Lung (tissue), 12 donors: ENCODE measurements around the gene MVB12B. TPM values are rescaled to one million over a fixed set of nuclear protein-coding genes. Genes with fewer than 3 reads are reported as not detected.

ENCODE experiments used
- ATAC-seq: fragments of 200-7000 bp; cut with Tn5 transposase; one replicate; pipeline ENCODE4 v1.9.1; 2020; ENCODE audit warnings: moderate number of reproducible peaks; ENCODE audit not compliant: insufficient read depth, low FRiP score
- DNase-seq, 3 donors: peaks; one replicate each; pipeline ENCODE4 v3.0.0-alpha.2; 2013 to 2017
- H3K27ac ChIP-seq, 2 donors: one replicate each; pipeline ENCODE4 v1.5.1; 2013; ENCODE audit warnings: mild to moderate bottlenecking in 2 of 2, moderate library complexity in 2 of 2, control low read depth in 1 of 2, inconsistent platforms in 1 of 2, low read depth in 1 of 2, low read length in 1 of 2
- H3K27me3 ChIP-seq, 3 donors: one replicate each; pipeline ENCODE4 v1.5.1; 2013; ENCODE audit warnings: low read length in 2 of 3; ENCODE audit not compliant: control insufficient read depth in 3 of 3, insufficient read depth in 3 of 3
- H3K36me3 ChIP-seq, 4 donors: one replicate each; pipeline ENCODE4 v1.5.1; 2013; ENCODE audit warnings: low read length in 4 of 4, mild to moderate bottlenecking in 1 of 4, moderate library complexity in 1 of 4; ENCODE audit not compliant: control insufficient read depth in 4 of 4, insufficient read depth in 4 of 4
- H3K4me1 ChIP-seq, 5 donors: one replicate each; pipeline ENCODE4 v1.5.1; 2013; ENCODE audit warnings: low read length in 5 of 5, mild to moderate bottlenecking in 2 of 5, moderate library complexity in 1 of 5; ENCODE audit not compliant: control insufficient read depth in 5 of 5, insufficient read depth in 5 of 5
- H3K4me3 ChIP-seq: one replicate; pipeline ENCODE4 v1.5.1; 2013; ENCODE audit warnings: mild to moderate bottlenecking, control low read depth, moderate library complexity
- H3K9ac ChIP-seq, 2 donors: one replicate each; pipeline ENCODE4 v1.5.1; 2013; ENCODE audit warnings: low read length in 2 of 2, control low read depth in 1 of 2; ENCODE audit not compliant: insufficient read depth in 1 of 2
- H3K9me3 ChIP-seq, 4 donors: one replicate each; pipeline ENCODE4 v1.5.1; 2013; ENCODE audit warnings: low read length in 3 of 4, mild to moderate bottlenecking in 1 of 4, moderate library complexity in 1 of 4; ENCODE audit not compliant: control insufficient read depth in 4 of 4, insufficient read depth in 3 of 4
- WGBS, 2 donors: extraction: QIAGEN DNeasy Blood & Tissue Kit; methylation state at CpG; one replicate each; pipeline ENCODE4 v1.1.7; 2013; 5-methylcytosine and 5-hydroxymethylcytosine counted together
- polyA plus RNA-seq, 2 donors: library from polyadenylated mRNA; stranded (reverse); fragments of 200-250 nt; gene quantifications; one replicate each; pipeline ENCODE4 v1.2.1, GENCODE V29; 2013
- total RNA-seq, 2 donors: library from RNA; depleted of rRNA in 1 of 2; stranded (reverse); fragments of >200 nt in 1 of 2; gene quantifications; one replicate each; pipeline ENCODE4 v1.2.1, GENCODE V29; 2014 to 2021
- TF ChIP-seq, protein P1 (sequence below): IDR thresholded peaks from 2 replicates; pipeline ENCODE4 v1.5.1; 2012; ENCODE audit warnings: mild to moderate bottlenecking; ENCODE audit errors: control extremely low read depth, extremely low read depth
- donor health status: control.
- donor health status: control.
- donor health status: Bipolar disorder and iron deficiency.
- donor health status: healthy.
- donor health status: DM: yes; HTN: yes; CAD: no.

Gene MVB12B
- total and polyA plus RNA-seq, 4 donors = 9.5 to 33.6 (median 16.5) TPM

- Histone ChIP-seq H3K36me3 (peaks cover 0 to 4% (median 0%) of the 10 kb centered on the region in 4 donors), H3K27me3 (no peaks in the 10 kb centered on the region), H3K9ac (no peak overlapping the region), H3K9me3 (no peaks in the 10 kb centered on the region), H3K4me1 (peaks cover 0 to 25% (median 12%) of the 10 kb centered on the region in 5 donors), H3K4me3 (no peak overlapping the region), H3K27ac (peak overlapping the region in 1 of 2 donors; percentile 11)
- TF ChIP-seq, protein P1, sequence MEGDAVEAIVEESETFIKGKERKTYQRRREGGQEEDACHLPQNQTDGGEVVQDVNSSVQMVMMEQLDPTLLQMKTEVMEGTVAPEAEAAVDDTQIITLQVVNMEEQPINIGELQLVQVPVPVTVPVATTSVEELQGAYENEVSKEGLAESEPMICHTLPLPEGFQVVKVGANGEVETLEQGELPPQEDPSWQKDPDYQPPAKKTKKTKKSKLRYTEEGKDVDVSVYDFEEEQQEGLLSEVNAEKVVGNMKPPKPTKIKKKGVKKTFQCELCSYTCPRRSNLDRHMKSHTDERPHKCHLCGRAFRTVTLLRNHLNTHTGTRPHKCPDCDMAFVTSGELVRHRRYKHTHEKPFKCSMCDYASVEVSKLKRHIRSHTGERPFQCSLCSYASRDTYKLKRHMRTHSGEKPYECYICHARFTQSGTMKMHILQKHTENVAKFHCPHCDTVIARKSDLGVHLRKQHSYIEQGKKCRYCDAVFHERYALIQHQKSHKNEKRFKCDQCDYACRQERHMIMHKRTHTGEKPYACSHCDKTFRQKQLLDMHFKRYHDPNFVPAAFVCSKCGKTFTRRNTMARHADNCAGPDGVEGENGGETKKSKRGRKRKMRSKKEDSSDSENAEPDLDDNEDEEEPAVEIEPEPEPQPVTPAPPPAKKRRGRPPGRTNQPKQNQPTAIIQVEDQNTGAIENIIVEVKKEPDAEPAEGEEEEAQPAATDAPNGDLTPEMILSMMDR = no peak
- DNase-seq (no peak), ATAC-seq (no peak)
- WGBS, 2 donors = 91 to 94% methylated on average over 17 of the region's 17 CpGs
Observed at GRCh38 chr9:126371007-126371870, 44.6 kb downstream of the MVB12B start.

- H3K4me1 ChIP-seq = peaks cover 3 to 37% (median 17%) of the 10 kb centered on the region in 5 donors
- 41 to 61% methylated on average over 6 of the region's 6 CpGs for WGBS, 2 donors
- peaks cover 0 to 4% (median 0%) of the 10 kb centered on the region in 4 donors for H3K36me3 ChIP-seq
- no peak for ATAC-seq
- DNase-seq = no peak
- no peaks in the 10 kb centered on the region for H3K9me3 ChIP-seq
- H3K27ac ChIP-seq = peak overlapping the region in 1 of 2 donors; percentile 21
- no peak overlapping the region for H3K4me3 ChIP-seq
- TF ChIP-seq, protein P1 = no peak
- H3K9ac ChIP-seq = no peak overlapping the region
- no peaks in the 10 kb centered on the region for H3K27me3 ChIP-seq
Observed at GRCh38 chr9:126372716-126373115, 46.1 kb downstream of the MVB12B start.

DNA sequence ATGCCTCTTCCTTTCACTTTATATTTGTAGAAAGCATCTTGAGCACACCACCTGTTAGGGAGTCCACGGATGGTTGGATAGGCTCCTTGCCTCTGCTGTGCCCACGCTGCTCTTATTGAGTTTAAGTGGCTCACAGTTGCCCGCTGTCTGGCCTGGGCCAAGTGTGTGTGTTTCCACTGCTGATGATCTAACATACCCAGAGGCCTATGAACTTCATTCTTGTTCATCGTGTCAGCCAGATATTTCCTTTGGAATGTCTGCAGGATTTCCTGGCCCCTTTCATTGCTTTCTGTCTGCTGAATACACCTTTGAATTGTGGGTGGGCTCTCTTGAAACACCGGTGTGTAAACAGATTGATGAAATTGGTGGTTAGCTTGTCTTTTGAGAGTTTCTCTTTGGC, 46.6 kb downstream of the MVB12B start:
- Histone ChIP-seq H3K9me3 (no peaks in the 10 kb centered on the region), H3K4me1 (peaks cover 3 to 37% (median 17%) of the 10 kb centered on the region in 5 donors), H3K27me3 (no peaks in the 10 kb centered on the region), H3K9ac (no peak overlapping the region), H3K4me3 (no peak overlapping the region), H3K36me3 (peaks cover 0 to 4% (median 0%) of the 10 kb centered on the region in 4 donors), H3K27ac (peak overlapping the region in 1 of 2 donors; percentile 17)
- 41 to 51% methylated on average over 5 of the region's 5 CpGs for WGBS, 2 donors
- TF ChIP-seq, protein P1 = no peak
- ATAC-seq = peak; percentile 54
- DNase-seq = peak in 1 of 3 donors; percentile 29
